ENCODE data around the gene LITAFD.
"Not testable (repeated sequence)": the region's sequence is repeated elsewhere in the genome, so short reads cannot be mapped to it uniquely, and the experiment has no call there.

The LITAFD gene

DNA sequence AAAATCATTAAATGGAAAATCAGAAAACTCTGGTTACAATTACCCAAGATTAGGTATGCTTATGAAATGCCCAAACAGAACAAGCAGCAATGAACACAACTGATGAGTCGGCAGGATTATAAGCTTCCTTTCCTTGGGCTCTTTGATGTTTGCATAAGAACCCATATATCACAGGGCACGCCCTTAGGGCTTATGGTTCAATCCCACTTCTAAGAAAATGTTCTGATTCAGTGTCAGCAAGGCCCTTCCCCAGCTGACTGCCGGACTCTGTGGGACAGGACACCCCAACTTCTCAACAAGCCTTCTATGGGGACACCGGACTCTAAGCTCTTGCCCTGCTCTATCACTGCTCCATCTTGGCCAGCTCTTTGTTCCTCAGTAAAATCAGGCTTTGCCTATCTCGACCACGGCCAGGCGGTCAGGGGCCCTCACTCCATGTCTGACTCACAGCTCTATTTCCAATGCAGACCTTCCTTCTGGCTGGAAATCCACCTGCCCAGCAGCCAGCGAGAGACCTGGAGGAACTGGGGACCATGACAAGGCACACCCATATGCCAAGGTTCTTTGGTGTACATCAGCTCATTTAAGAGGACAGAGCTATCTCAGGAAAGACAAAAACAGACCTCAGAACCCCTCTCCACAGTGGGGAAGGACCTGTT, 26.8 kb downstream of the LITAFD start:
- in situ Hi-C loops (cut with HindIII; ENCODE audit: low pct_ligation_motif_present, low pct_unique_long_range_greater_than_20kb, low sequenced_read_pairs), result no loop called here
- DNase-seq, result no peak

- DNase-seq, result no peak
- in situ Hi-C loops (cut with HindIII; ENCODE audit: low pct_ligation_motif_present, low pct_unique_long_range_greater_than_20kb, low sequenced_read_pairs), result no loop called here
Observed at GRCh38 chr16:8910811-8911210, 28.7 kb downstream of the LITAFD start.

GRCh38 chr16:8912793-8913192, 30.6 kb downstream of the LITAFD start:
- in situ Hi-C loops (cut with HindIII; ENCODE audit: low pct_ligation_motif_present, low pct_unique_long_range_greater_than_20kb, low sequenced_read_pairs), result no loop called here
- DNase-seq, result no peak

- in situ Hi-C loops (cut with HindIII; ENCODE audit: low pct_ligation_motif_present, low pct_unique_long_range_greater_than_20kb, low sequenced_read_pairs), result no loop called here
- DNase-seq, result no peak
Observed at GRCh38 chr16:8914098-8914497, 31.9 kb downstream of the LITAFD start.

- in situ Hi-C loops (cut with HindIII; ENCODE audit: low pct_ligation_motif_present, low pct_unique_long_range_greater_than_20kb, low sequenced_read_pairs), result no loop called here
- no peak for DNase-seq
Observed at GRCh38 chr16:8915722-8916301, 33.7 kb downstream of the LITAFD start.

GRCh38 chr16:8916541-8917225, 34.5 kb downstream of the LITAFD start:
- in situ Hi-C loops (cut with HindIII; ENCODE audit: low pct_ligation_motif_present, low pct_unique_long_range_greater_than_20kb, low sequenced_read_pairs), result no loop called here
- DNase-seq, result no peak

GRCh38 chr16:8917336-8917735, 35.2 kb downstream of the LITAFD start:
- in situ Hi-C loops (cut with HindIII; ENCODE audit: low pct_ligation_motif_present, low pct_unique_long_range_greater_than_20kb, low sequenced_read_pairs); DNase-seq: not testable (repeated sequence)

DNA sequence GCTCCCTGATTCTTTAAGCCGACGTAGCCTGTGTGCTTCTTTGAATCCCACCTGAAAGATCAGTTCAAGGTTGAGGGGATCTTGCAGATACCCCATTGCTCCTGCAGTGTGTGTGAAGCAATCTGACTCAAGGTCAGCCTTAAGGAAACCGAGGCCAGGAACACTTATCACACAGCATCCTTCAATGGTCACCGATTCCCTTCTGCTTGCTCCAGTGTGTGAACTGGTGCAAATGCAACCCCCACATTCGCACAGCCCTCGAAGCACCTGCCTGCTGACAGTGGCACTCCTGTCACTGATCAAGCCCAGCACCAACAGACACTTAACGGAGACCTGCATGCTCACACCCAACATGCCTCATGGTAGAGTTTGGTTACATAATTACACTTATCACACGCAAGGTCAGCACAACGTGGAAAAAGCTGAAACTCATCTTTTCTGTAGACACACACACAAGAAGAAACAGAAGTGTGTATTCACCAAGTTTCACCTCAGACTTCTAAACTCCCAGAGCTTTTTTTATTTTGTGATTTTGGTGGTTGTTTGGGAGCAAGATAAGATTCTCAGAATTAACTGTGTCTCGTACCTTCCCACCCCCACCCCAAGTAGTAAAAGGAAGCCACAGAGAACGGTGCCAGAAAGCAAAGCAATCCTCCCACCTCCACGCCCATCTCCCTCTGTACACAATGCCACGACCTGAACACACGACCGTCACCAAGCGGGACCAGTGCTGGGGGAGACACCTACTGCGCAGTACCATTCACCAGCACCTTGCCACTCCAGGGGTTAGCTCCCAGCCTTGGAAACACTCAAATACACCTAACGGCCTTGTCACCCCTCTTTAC, 37.2 kb downstream of the LITAFD start:
- in situ Hi-C loops (cut with HindIII; ENCODE audit: low pct_ligation_motif_present, low pct_unique_long_range_greater_than_20kb, low sequenced_read_pairs), result no loop called here
- no peak for DNase-seq

DNA sequence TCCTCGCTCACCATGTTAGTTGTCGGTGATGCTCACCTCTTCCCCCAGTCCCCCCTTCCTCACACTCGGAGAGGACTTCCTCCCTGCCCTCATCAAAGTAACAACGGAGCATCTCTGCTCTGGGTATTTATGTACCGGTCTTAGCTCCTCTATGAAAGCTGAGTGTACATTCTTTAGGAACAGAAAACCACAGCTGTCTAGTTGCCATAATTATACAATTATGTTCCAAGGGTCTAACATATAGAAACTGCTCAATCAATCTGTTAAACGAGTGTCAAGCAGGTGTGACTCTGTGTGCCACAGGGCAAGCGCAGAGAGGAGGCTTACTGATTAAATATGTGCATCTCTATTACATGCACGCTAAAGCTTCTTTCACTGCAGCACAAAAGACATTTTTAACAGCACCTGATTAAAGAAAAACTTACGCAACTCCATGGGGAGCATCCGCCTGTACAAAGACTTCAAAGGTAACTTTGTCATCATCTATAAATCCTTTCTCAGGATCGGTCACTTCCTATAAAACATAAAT, 37.8 kb downstream of the LITAFD start:
- in situ Hi-C loops (cut with HindIII; ENCODE audit: low pct_ligation_motif_present, low pct_unique_long_range_greater_than_20kb, low sequenced_read_pairs), result no loop called here
- no peak for DNase-seq

- DNase-seq, result no peak
- in situ Hi-C loops (cut with HindIII; ENCODE audit: low pct_ligation_motif_present, low pct_unique_long_range_greater_than_20kb, low sequenced_read_pairs), result no loop called here
Observed at GRCh38 chr16:8920645-8921346, 38.6 kb downstream of the LITAFD start.

- in situ Hi-C loops (cut with HindIII; ENCODE audit: low pct_ligation_motif_present, low pct_unique_long_range_greater_than_20kb, low sequenced_read_pairs), result no loop called here
- DNase-seq, result no peak
Observed at GRCh38 chr16:8921347-8921984, 39.3 kb downstream of the LITAFD start.

DNA sequence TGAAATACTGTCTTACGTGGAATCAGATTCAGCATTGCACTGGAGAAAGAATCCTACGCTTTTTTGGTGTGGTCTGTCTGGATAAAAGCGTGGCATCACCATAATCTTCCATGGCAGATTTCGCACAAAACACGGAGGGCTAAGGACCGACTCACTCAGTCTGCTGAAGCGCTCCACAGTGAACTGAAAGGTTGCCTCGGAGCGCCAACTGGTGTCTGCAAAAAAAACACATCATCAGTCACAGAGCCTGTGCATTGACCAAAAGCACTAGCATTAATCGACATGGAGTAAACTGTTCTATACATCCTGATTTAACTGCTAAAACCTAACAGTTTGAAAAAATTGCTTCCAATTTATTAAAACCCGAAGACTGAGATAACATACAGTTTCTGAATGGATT, 41.0 kb downstream of the LITAFD start:
- in situ Hi-C loops (cut with HindIII; ENCODE audit: low pct_ligation_motif_present, low pct_unique_long_range_greater_than_20kb, low sequenced_read_pairs), result no loop called here
- DNase-seq, result no peak

DNA sequence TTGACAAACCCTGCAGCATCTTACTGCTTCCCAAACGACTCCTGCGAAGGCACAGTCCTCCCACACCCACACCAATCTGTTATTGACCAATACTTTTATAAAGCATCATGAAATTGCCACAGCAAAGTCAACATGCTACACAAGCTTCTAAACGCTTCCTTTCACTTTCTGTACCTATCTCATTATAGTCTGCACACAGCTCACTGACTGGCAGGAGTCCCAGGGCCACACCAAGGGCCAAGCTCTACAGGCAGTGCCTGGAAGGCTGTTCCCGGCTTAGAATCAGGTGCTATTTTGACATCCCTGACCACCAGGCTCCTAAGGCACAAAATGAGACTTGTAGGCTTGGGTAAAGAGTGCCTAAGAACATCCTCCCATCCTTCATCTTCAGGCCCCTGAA, 42.1 kb downstream of the LITAFD start:
- in situ Hi-C loops (cut with HindIII; ENCODE audit: low pct_ligation_motif_present, low pct_unique_long_range_greater_than_20kb, low sequenced_read_pairs), result no loop called here

GRCh38 chr16:8925455-8925854, 43.3 kb downstream of the LITAFD start:
- in situ Hi-C loops (cut with HindIII; ENCODE audit: low pct_ligation_motif_present, low pct_unique_long_range_greater_than_20kb, low sequenced_read_pairs), result no loop called here
- no peak for DNase-seq

More for the DNA sequence above, 42.1 kb downstream of the LITAFD start:
- DNase-seq, result no peak

- in situ Hi-C loops (cut with HindIII; ENCODE audit: low pct_ligation_motif_present, low pct_unique_long_range_greater_than_20kb, low sequenced_read_pairs), result no loop called here
Observed at GRCh38 chr16:8926827-8927226, 44.7 kb downstream of the LITAFD start.

DNA sequence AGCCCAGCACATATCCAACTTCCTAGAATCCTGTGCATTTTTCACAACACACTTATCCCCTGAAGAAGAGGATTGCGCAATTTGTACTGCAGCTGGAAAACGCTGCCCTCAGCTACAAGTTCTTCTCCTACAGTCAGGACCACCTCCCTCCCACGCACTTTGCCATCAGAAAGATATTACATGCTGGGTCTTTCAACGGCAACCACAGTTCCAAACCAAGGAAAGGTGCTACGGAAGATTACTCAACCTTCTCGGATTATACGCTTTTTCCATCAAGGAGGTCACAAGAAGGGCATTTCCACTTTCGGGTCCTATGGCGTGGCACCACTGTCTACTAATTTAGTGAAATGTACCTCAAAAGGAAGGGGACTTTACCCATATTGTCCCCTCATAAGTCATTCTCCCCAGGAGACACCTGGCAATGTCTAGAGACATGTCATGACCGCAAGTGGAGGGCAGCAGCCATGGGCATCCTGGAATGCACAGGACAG, 46.4 kb downstream of the LITAFD start:
- DNase-seq, result no peak
- in situ Hi-C loops (cut with HindIII; ENCODE audit: low pct_ligation_motif_present, low pct_unique_long_range_greater_than_20kb, low sequenced_read_pairs), result no loop called here

More at GRCh38 chr16:8926827-8927226, 44.7 kb downstream of the LITAFD start:
- no peak for DNase-seq

GRCh38 chr16:8929086-8929748, 47.1 kb downstream of the LITAFD start:
- DNase-seq, result no peak
- in situ Hi-C loops (cut with HindIII; ENCODE audit: low pct_ligation_motif_present, low pct_unique_long_range_greater_than_20kb, low sequenced_read_pairs), result no loop called here
